SH-SY5Y (cell line): ENCODE measurements around the gene DENND10.

Source experiments
- GATA2 ChIP-seq: IDR thresholded peaks from 2 replicates; pipeline ENCODE4 v1.6.1; 2011; ENCODE audit warnings: mild to moderate bottlenecking, low read depth, low read length
- GATA3 ChIP-seq: IDR thresholded peaks from 2 replicates; pipeline ENCODE4 v1.6.1; 2011; ENCODE audit warnings: low read depth, mild to moderate bottlenecking, low read length, moderate library complexity

DNA sequence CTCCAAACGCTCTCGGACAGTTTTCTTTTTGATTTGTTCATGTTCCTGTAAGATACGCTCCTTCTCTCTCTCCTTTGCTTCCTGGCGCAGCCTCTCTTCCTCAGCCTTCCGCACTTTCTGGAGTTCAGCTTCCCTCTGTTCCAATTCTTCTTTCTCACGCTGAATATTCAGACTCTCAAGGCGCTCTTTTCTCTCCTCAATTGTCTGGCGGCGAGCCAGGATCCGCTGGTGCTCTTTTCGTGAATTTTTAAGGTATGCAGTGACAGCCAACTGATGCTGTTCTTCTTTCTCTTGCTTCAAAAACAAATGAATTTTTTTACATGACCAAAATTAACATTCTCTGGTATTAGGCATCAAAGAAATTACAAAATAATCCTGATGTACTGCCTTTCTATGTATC, 45.9 kb upstream of the DENND10 start:
- no peak for TF ChIP-seq GATA3
- no peak for TF ChIP-seq GATA2
